ENCODE data around the gene CSNK2A1. TPM values are rescaled to one million over a fixed set of nuclear protein-coding genes. Genes with fewer than 3 reads are reported as not detected.

CSNK2A1 gene
- polyA plus RNA-seq, 1 donor = 120 TPM

Other genes with a start within 250 kb of the CSNK2A1 start
- gene ZCCHC3, start 246.2 kb downstream of the CSNK2A1 start, polyA plus RNA-seq = 28.1 TPM
- 12.7 TPM for gene SOX12, start 218.2 kb downstream of the CSNK2A1 start, polyA plus RNA-seq
- gene NRSN2, start 196.7 kb downstream of the CSNK2A1 start, polyA plus RNA-seq = 21.3 TPM
- 2.5 TPM for gene TRIB3, start 163.0 kb downstream of the CSNK2A1 start, polyA plus RNA-seq
- 86.9 TPM for gene RBCK1, start 135.5 kb downstream of the CSNK2A1 start, polyA plus RNA-seq
- 30.4 TPM for gene TBC1D20, start 81.3 kb downstream of the CSNK2A1 start, polyA plus RNA-seq
- 0.64 TPM for gene TCF15, start 66.5 kb upstream of the CSNK2A1 start, polyA plus RNA-seq
- gene SRXN1, start 109.4 kb upstream of the CSNK2A1 start, polyA plus RNA-seq = 18.0 TPM
- 0.01 TPM for gene SCRT2, start 132.0 kb upstream of the CSNK2A1 start, polyA plus RNA-seq
- gene SLC52A3, start 224.7 kb upstream of the CSNK2A1 start, polyA plus RNA-seq = 11.3 TPM

Data from large intestine (tissue), 1 donor.